ENCODE results near the gene FAM219A.

The FAM219A gene, protein sequence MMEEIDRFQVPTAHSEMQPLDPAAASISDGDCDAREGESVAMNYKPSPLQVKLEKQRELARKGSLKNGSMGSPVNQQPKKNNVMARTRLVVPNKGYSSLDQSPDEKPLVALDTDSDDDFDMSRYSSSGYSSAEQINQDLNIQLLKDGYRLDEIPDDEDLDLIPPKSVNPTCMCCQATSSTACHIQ

GRCh38 chr9:34458013-34458958 lies at the start of gene FAM219A, which contains the start of gene DNAI1:
Gene FAM219A, minus strand, starts transcription at chr9:34458570. Its CDS starts 307 bp downstream, at chr9:34458263.
Gene DNAI1, plus strand, starts transcription at chr9:34458805. Its CDS starts 201 bp downstream, at chr9:34459006.
- no peak for TF ChIP-seq CTCF (IDR thresholded peaks at IDR 0.05; ENCODE audit: insufficient read depth, low read depth, low read length, missing control alignments)
- peak within 1 kb of the TSS; percentile 62 for H3K4me3 ChIP-seq (ENCODE audit: low read depth, low read length)
- peak; percentile 99 for DNase-seq (ENCODE audit: low read depth)

- no peak overlapping the region for H3K4me3 ChIP-seq (ENCODE audit: low read depth, low read length)
- TF ChIP-seq CTCF (IDR thresholded peaks at IDR 0.05; ENCODE audit: insufficient read depth, low read depth, low read length, missing control alignments): no peak
- DNase-seq (ENCODE audit: low read depth): no peak
Measured at GRCh38 chr9:34507966-34508365, 49.6 kb upstream of the FAM219A start.

DNA sequence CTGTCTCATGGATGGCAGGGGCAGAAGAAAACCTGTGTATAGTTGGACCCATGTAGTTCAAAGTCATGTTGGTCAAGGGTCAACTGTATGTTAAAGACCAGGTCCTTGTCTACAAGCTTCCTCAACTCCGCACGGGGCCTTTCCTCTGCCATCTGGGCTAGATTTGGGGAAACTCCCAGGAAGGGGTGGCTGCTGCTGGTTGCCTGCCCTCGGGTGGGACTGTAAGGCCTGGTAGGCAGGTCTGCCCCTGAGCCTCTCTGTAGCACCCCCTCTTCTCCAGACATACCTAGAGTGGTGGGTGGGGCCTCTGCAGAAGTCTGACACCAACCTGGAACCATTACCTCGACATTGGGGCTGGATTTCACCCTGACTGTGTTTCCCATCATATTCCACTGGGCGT lies 49.2 kb upstream of the FAM219A start:
- TF ChIP-seq CTCF (IDR thresholded peaks at IDR 0.05; ENCODE audit: insufficient read depth, low read depth, low read length, missing control alignments): no peak
- H3K4me3 ChIP-seq (ENCODE audit: low read depth, low read length): no peak overlapping the region
- DNase-seq (ENCODE audit: low read depth): no peak

DNA sequence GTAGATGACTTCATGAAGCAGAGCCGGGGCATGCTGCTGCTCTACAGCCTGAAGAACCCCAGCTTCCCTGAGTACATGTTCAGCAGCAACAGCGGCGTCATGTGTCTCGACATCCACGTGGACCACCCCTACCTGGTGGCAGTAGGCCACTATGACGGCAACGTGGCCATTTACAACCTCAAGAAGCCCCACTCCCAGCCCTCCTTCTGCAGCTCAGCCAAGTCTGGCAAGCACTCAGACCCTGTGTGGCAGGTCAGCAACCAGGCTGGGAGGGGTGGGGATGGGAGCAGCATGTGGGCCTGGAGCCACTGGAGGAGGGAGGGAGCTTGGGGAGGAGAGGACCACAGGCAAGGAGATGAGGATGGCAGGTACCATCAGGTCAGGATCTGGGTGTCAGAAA lies 48.3 kb upstream of the FAM219A start:
- H3K4me3 ChIP-seq (ENCODE audit: low read depth, low read length): no peak overlapping the region
- TF ChIP-seq CTCF (IDR thresholded peaks at IDR 0.05; ENCODE audit: insufficient read depth, low read depth, low read length, missing control alignments): no peak
- no peak for DNase-seq (ENCODE audit: low read depth)

- TF ChIP-seq CTCF (IDR thresholded peaks at IDR 0.05; ENCODE audit: insufficient read depth, low read depth, low read length, missing control alignments): no peak
- DNase-seq (ENCODE audit: low read depth): no peak
- no peak overlapping the region for H3K4me3 ChIP-seq (ENCODE audit: low read depth, low read length)
Measured at GRCh38 chr9:34505370-34506120, 47.2 kb upstream of the FAM219A start.

DNA sequence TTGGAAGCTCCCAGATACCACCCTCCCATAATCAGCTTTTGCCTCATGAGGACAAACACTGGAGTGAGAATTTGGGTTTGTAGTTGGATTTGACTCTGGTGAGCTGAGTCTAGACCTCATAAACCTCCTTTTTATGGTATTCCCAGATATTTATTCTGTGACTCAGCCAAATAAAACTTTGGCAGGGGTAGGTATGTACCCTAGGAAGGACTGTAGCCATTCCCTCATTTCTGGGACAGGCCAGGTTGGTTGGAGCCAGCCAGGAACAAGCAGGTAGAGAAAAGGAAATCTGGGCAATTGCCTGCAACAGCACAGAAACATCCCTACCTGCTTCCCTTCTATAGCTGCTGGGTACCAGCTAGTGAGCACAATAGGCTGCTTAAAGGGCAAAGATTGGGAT lies 45.0 kb upstream of the FAM219A start:
- no peak for TF ChIP-seq CTCF (IDR thresholded peaks at IDR 0.05; ENCODE audit: insufficient read depth, low read depth, low read length, missing control alignments)
- DNase-seq (ENCODE audit: low read depth): no peak
- H3K4me3 ChIP-seq (ENCODE audit: low read depth, low read length): no peak overlapping the region

All from GM12865 (cell line).